HepG2 (cell line): ENCODE data around the gene SSC4D. TPM values are rescaled to one million over a fixed set of nuclear protein-coding genes. Genes with fewer than 3 reads are reported as not detected.

Experiments
- polyA plus RNA-seq, 8 experiments: library from polyadenylated mRNA; depleted of rRNA in 3 of 8; stranded (reverse) in 7 of 8; unstranded in 1 of 8; fragments of >200 nt; fragmentation: Illumina TruSeq in 4 of 8; extraction: Trizol in 4 of 8; gene quantifications; 2 replicates each; pipeline versions ENCODE4 v1.2.1 to v1.2.3, GENCODE V29; 2011 to 2016; ENCODE audit warnings: low read depth in 4 of 8, missing spikeins in 1 of 8, mixed read lengths in 1 of 8; ENCODE audit not compliant: insufficient read depth in 1 of 8
- total RNA-seq, 5 experiments: library from RNA; depleted of rRNA; stranded (reverse); fragments of >200 nt; fragmentation: Illumina TruSeq; extraction: Trizol; gene quantifications; 2 replicates each; pipeline ENCODE4 v1.2.3, GENCODE V29; 2016; ENCODE audit warnings: low read depth in 1 of 5

The SSC4D gene
- total and polyA plus RNA-seq, 2 of the 13 experiments (the other 11 are each of a cell fraction or from before 2014, with no cell fraction given) = 33.3 to 63.8 TPM

Other genes starting within 250 kb of the SSC4D start
- 0.11 and 0.13 TPM in 2 replicates for gene SRRM3, start 207.8 kb downstream of the SSC4D start, total RNA-seq (2016; rRNA removed; fragmentation: Illumina TruSeq; extraction: Trizol)
- gene SRRM3, start 207.8 kb downstream of the SSC4D start, polyA plus RNA-seq (2011; rRNA removed) = 0.54 and 0.59 TPM in 2 replicates
- gene HSPB1, start 107.0 kb downstream of the SSC4D start, total RNA-seq (2016; rRNA removed; fragmentation: Illumina TruSeq; extraction: Trizol) = 21.0 and 22.7 TPM in 2 replicates
- 38.6 and 58.7 TPM in 2 replicates for gene HSPB1, start 107.0 kb downstream of the SSC4D start, polyA plus RNA-seq (2011; rRNA removed)
- gene YWHAG, start 50.7 kb downstream of the SSC4D start, total RNA-seq (2016; rRNA removed; fragmentation: Illumina TruSeq; extraction: Trizol) = 67.5 and 93.7 TPM in 2 replicates
- 36.7 and 36.9 TPM in 2 replicates for gene YWHAG, start 50.7 kb downstream of the SSC4D start, polyA plus RNA-seq (2011; rRNA removed)
- gene ZP3, start 15.3 kb upstream of the SSC4D start, total RNA-seq (2016; rRNA removed; fragmentation: Illumina TruSeq; extraction: Trizol) = not detected in 2 replicates
- not detected in 2 replicates for gene ZP3, start 15.3 kb upstream of the SSC4D start, polyA plus RNA-seq (2011; rRNA removed)
- gene DTX2, start 52.0 kb upstream of the SSC4D start, total RNA-seq (2016; rRNA removed; fragmentation: Illumina TruSeq; extraction: Trizol) = 5.2 and 5.5 TPM in 2 replicates
- 6.2 and 7.0 TPM in 2 replicates for gene DTX2, start 52.0 kb upstream of the SSC4D start, polyA plus RNA-seq (2011; rRNA removed)
- gene UPK3B, start 100.9 kb upstream of the SSC4D start, total RNA-seq (2016; rRNA removed; fragmentation: Illumina TruSeq; extraction: Trizol) = not detected in 2 replicates
- not detected in 2 replicates for gene UPK3B, start 100.9 kb upstream of the SSC4D start, polyA plus RNA-seq (2011; rRNA removed)
- 0.08 and 0.11 TPM in 2 replicates for gene SPDYE16, start 133.6 kb upstream of the SSC4D start, total RNA-seq (2016; rRNA removed; fragmentation: Illumina TruSeq; extraction: Trizol)
- gene SPDYE16, start 133.6 kb upstream of the SSC4D start, polyA plus RNA-seq (2011; rRNA removed) = 0.13 TPM in 1 of 2 replicates, not detected in the other
- 2.2 and 3.5 TPM in 2 replicates for gene POMZP3, start 217.6 kb upstream of the SSC4D start, total RNA-seq (2016; rRNA removed; fragmentation: Illumina TruSeq; extraction: Trizol)
- gene POMZP3, start 217.6 kb upstream of the SSC4D start, polyA plus RNA-seq (2011; rRNA removed) = 1.5 and 1.9 TPM in 2 replicates